Stimulated activated CD4-positive, alpha-beta T cell treated with anti-CD3 and anti-CD28 coated beads, Interleukin-2, amount 100 ng/mL, for 48 hours (primary cell): ENCODE results near the gene NSA2.

Experiments used
- DNase-seq, 2 donors: peaks; one replicate each; pipeline ENCODE4 v3.0.0-alpha.2; 2020

The NSA2 gene

DNA sequence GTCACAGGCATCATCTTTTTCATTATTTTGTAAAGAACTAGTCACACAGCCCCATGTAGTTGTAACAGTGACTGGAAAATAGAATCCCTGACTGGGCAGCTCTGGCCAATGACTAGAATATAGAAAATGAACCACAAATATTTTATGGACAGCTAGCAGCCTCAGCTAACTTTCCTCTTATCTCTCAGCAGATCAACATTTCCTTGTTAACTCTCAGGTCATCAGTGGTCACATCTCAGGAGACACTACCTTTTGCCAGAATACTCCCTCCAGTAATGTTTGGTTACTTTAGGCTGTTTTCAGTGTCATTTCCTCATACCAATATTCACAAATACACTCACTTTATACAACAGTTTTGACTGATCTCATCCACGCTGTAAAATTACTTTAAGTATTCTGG is 55.2 kb downstream of the NSA2 start:
- DNase-seq: no peak

DNA sequence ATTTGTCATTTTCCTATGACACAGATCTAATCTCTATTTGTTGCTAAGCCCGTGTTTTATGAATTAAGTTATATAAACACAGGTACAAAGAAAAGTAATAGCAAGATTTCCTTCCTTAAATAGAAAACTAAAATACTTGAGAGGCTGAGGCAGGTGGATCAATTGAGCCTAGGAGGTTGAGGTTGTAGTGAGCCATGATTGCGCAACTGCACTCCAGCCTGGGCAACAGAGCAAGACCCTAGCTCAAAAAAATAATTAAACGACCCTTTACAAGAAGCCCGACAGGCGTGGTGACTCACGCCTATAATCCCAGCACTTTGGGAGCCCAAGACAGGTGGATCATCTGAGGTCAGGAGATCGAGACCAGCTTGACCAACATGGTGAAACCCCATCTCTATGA is 62.4 kb downstream of the NSA2 start:
- DNase-seq: no peak
